HL-60 (cell line): Measurements from ENCODE around the gene NUTF2.
"Not testable (repeated sequence)": the region's sequence is repeated elsewhere in the genome, so short reads cannot be mapped to it uniquely, and the experiment has no call there.

ENCODE experiments used
- DNase-seq, 2 experiments: peaks; one replicate each; pipeline ENCODE4 v3.0.0-alpha.2; 2010 to 2020; ENCODE audit warnings: low read depth in 1 of 2, low spot score in 1 of 2
- H3K27ac ChIP-seq: fragments of 250-450 bp; sonication (Bioruptor Pico); replicated peaks from 2 replicates; pipeline ENCODE4 v1.5.1; 2020; ENCODE audit warnings: mild to moderate bottlenecking, moderate library complexity
- H3K27me3 ChIP-seq: fragments of 250-450 bp; sonication (Bioruptor Pico); 2 replicates; pipeline ENCODE4 v1.5.1; 2021; ENCODE audit warnings: mild to moderate bottlenecking, moderate library complexity; ENCODE audit not compliant: insufficient read depth, poor library complexity, severe bottlenecking
- H3K4me3 ChIP-seq: replicated peaks from 2 replicates; pipeline ENCODE4 v1.5.1; 2011; ENCODE audit warnings: mild to moderate bottlenecking, control low read depth, low read length; ENCODE audit not compliant: insufficient read depth
- CTCF ChIP-seq: IDR thresholded peaks from one replicate; pipeline ENCODE4 v1.5.1; 2011; ENCODE audit warnings: low read length, control low read depth, inconsistent platforms; ENCODE audit not compliant: insufficient read depth
- GABPA ChIP-seq: IDR thresholded peaks from 2 replicates; pipeline ENCODE4 v1.6.1; 2012; ENCODE audit warnings: low read depth
- POLR2AphosphoS5 ChIP-seq: IDR thresholded peaks from 2 replicates; pipeline ENCODE4 v1.6.1; 2012; ENCODE audit warnings: low read depth
- SPI1 ChIP-seq: IDR thresholded peaks from 2 replicates; pipeline ENCODE4 v1.6.1; 2012; ENCODE audit warnings: low read depth, mild to moderate bottlenecking, borderline replicate concordance
- TF ChIP-seq, protein P1 (sequence below): IDR thresholded peaks from 2 replicates; pipeline ENCODE4 v1.6.1; 2012; ENCODE audit warnings: low read depth; ENCODE audit not compliant: insufficient replicate concordance

Gene NUTF2

GRCh38 chr16:67914758-67915495, 68.2 kb downstream of the NUTF2 start:
- Histone ChIP-seq H3K4me3 (no peak overlapping the region), H3K27ac (no peak overlapping the region), H3K27me3 (no peaks in the 10 kb centered on the region)
- DNase-seq = no peak
- TF ChIP-seq CTCF (no peak), GABPA (no peak), POLR2AphosphoS5 (no peak), SPI1 (no peak)
- TF ChIP-seq, protein P1, sequence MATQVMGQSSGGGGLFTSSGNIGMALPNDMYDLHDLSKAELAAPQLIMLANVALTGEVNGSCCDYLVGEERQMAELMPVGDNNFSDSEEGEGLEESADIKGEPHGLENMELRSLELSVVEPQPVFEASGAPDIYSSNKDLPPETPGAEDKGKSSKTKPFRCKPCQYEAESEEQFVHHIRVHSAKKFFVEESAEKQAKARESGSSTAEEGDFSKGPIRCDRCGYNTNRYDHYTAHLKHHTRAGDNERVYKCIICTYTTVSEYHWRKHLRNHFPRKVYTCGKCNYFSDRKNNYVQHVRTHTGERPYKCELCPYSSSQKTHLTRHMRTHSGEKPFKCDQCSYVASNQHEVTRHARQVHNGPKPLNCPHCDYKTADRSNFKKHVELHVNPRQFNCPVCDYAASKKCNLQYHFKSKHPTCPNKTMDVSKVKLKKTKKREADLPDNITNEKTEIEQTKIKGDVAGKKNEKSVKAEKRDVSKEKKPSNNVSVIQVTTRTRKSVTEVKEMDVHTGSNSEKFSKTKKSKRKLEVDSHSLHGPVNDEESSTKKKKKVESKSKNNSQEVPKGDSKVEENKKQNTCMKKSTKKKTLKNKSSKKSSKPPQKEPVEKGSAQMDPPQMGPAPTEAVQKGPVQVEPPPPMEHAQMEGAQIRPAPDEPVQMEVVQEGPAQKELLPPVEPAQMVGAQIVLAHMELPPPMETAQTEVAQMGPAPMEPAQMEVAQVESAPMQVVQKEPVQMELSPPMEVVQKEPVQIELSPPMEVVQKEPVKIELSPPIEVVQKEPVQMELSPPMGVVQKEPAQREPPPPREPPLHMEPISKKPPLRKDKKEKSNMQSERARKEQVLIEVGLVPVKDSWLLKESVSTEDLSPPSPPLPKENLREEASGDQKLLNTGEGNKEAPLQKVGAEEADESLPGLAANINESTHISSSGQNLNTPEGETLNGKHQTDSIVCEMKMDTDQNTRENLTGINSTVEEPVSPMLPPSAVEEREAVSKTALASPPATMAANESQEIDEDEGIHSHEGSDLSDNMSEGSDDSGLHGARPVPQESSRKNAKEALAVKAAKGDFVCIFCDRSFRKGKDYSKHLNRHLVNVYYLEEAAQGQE = no peak

DNA sequence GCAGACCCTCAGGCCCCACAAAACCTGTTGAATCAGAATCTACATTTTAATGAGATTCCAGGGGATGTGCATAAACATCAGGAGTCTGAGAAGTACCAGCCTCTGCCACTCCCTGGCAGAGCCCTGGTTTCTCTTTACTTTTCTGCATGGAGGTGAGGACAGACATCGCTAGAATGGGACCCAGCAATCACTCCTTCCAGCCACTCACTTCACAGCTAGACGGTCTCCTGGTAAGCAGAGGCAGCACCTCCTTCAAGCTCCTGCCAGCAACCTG, 68.7 kb downstream of the NUTF2 start:
- not testable (repeated sequence) for H3K4me3 ChIP-seq, H3K27me3 ChIP-seq, DNase-seq, H3K27ac ChIP-seq

DNA sequence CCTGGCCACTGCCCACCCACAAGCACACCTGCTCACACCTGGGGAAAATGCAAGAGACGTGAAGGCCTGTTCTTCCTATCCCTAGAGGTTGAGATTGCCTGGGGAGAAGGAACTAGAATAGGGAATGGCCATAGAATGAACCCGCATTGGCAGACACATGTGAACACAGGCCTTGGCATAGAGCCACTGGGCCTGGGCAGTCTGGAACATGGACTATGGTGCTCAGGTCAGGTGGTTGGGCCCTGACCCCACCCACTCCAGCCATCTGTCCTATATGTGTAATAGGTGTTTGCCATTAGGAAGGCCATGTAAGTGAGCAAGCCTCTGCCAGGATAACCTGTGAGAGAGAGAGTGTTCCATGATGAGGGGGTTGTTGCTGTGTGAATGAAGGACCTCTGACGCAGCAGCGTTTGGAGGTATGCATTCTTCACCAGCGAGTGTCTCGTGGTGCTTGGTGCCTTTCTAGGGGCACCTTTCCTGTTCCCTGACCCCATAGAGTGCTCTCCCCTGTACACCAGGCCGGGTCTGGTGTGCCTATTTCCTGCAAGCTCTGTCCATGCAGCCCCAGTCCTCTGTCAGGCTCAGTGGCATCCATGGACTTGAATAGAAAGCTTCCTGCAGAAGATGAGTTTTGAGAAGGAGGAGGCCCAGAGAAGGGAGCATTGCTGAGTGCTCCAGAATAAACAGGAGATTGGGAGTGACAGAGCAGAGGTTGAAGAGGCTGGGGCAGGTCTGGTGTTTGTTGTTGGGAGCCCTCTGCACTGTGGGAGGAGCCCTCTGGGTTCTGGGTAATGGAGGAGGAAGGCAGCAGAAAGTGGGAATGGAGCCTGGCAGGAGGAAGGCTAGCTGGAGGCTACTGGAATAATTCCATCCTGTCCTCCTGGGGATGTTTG, 69.3 kb downstream of the NUTF2 start:
- Histone ChIP-seq H3K27me3 (no peaks in the 10 kb centered on the region), H3K4me3 (no peak overlapping the region), H3K27ac (no peak overlapping the region)
- DNase-seq = no peak
- TF ChIP-seq SPI1 = no peak
- no peak for TF ChIP-seq GABPA
- no peak for TF ChIP-seq POLR2AphosphoS5
- TF ChIP-seq, protein P1 = no peak
- no peak for TF ChIP-seq CTCF

DNA sequence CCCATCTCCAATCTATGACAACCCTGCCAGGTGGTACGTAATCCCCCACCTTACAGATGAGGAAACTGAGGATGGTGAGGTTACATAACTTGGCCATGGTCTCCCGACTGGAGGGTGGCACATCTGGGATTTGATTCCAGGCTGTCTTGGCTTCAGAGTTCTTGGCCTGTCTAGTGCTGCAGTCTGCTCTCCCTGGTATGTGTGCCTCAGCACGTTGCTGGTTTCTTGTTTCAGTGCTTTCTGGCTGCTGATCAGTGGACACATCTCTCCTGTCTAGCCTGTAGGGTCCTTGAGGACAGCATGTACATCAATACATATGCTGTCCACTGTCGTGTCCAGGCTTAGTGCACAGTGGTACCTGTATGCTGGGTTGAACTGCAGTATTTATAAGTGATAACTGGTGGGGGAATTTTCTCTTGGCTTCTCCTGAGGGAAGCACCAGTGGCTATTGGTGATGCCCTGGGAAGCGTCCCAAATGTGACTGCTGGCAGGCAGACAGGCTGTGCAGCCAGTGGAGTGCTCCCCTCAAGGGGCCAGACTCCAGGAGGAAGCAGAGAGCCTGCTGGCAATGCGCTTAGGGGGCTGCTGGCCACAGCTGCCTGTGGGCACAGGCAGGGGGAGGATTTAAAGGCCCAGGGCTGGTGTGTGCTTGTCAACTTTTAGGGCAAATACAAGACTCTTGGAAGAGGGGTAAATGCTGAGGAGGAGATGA, 70.6 kb downstream of the NUTF2 start:
- H3K27me3 ChIP-seq = no peaks in the 10 kb centered on the region
- no peak for DNase-seq
- no peak overlapping the region for H3K4me3 ChIP-seq
- no peak overlapping the region for H3K27ac ChIP-seq
- TF ChIP-seq SPI1 = no peak
- no peak for TF ChIP-seq CTCF
